ENCODE results near the gene RIC1. TPM values are rescaled to one million over a fixed set of nuclear protein-coding genes. Genes with fewer than 3 reads are reported as not detected.

Gene RIC1
- total and polyA plus RNA-seq, 9 of the 15 experiments (the other 6 are each of a cell fraction or from before 2014, with no cell fraction given) = 3.2 to 25.8 (median 15.0) TPM

GRCh38 chr9:5805478-5805877 is 176.6 kb downstream of the RIC1 start:
- ChIA-PET POLR2A (no interaction called here), CTCF (ENCODE audit: low intra/inter-chr PET ratio) (no interaction called here)
- no peaks in the 10 kb centered on the region for H4K20me1 ChIP-seq (replicated peaks; ENCODE audit: control insufficient read depth, insufficient read depth, low read length)
- TF ChIP-seq HSF4 (CRISPR knock-in tag; IDR thresholded peaks at IDR 0.05; ENCODE audit: borderline replicate concordance) = no peak
- TF ChIP-seq MIER1 (IDR thresholded peaks at IDR 0.05; ENCODE audit: low read depth) = no peak
- TF ChIP-seq HINFP (tag; conservative IDR thresholded peaks at IDR 0.05; ENCODE audit: low read depth) = no peak
- TF ChIP-seq ATF4 (CRISPR knock-in tag; IDR thresholded peaks at IDR 0.05) = no peak
- no peak for TF ChIP-seq SETDB1 (IDR thresholded peaks at IDR 0.05; ENCODE audit: low read length)
- TF ChIP-seq POLR2H (tag; IDR thresholded peaks at IDR 0.05; ENCODE audit: low read depth) = no peak
- TF ChIP-seq AFF4 (CRISPR knock-in tag; IDR thresholded peaks at IDR 0.05) = no peak
- TF ChIP-seq XRCC3 (IDR thresholded peaks at IDR 0.05) = no peak
- no peak for TF ChIP-seq ZNF232 (CRISPR knock-in tag; IDR thresholded peaks at IDR 0.05)
- no peak for TF ChIP-seq NR1H2 (CRISPR knock-in tag; IDR thresholded peaks at IDR 0.05)
- H3K27me3 ChIP-seq (ENCODE audit: control insufficient read depth in 2 of 2, insufficient read depth in 2 of 2, low read length in 2 of 2) = no peaks in the 10 kb centered on the region
- no peak overlapping the region for H3K9ac ChIP-seq (ENCODE audit: insufficient read depth in 1 of 2, low read depth in 2 of 2, low read length in 2 of 2)
- H3K4me1 ChIP-seq (replicated peaks in 1 of 2; ENCODE audit: control insufficient read depth in 2 of 2, insufficient read depth in 2 of 2, low read length in 2 of 2) = no peaks in the 10 kb centered on the region
- intact Hi-C loops (cut with micrococcal nuclease) (no loop called here), in situ Hi-C loops (cut with MboI) (no loop called here)
- no peaks in the 10 kb centered on the region for H3K79me2 ChIP-seq (ENCODE audit: control insufficient read depth, insufficient read depth, low read length)
- no peak overlapping the region for H3K4me2 ChIP-seq (ENCODE audit: insufficient read depth, low read length)
- H3K9me3 ChIP-seq (replicated peaks; ENCODE audit: control insufficient read depth, insufficient read depth, low read depth, low read length) = no peaks in the 10 kb centered on the region
- no peaks in the 10 kb centered on the region for H3K9me1 ChIP-seq (ENCODE audit: control insufficient read depth, insufficient read depth, low read length)
- H3K36me3 ChIP-seq (ENCODE audit: control insufficient read depth, insufficient read depth, low read length) = peaks cover 49% of the 10 kb centered on the region; the same call in 2 of the 3 replicates
- WGBS (ENCODE audit: insufficient coverage, low coverage, missing lambda C conversion rate) = 91% methylated on average over 3 of the region's 3 CpGs
- H3K27ac ChIP-seq (ENCODE audit: extremely low read depth, low read depth, low read length) = no peak overlapping the region
- H3K4me3 ChIP-seq = no peak overlapping the region
- H2AFZ ChIP-seq (ENCODE audit: low read depth, low read length) = no peak overlapping the region
- ATAC-seq = no peak
- FAIRE-seq = no peak
- DNase-seq (ENCODE audit: extremely low read depth in 1 of 4, low spot score in 3 of 4) = no peak
- no TSS peak for BruUV-seq (replicated peaks)
